HG03521 (cell line): ENCODE results near the gene C2CD5.
"Not testable (repeated sequence)": the region's sequence is repeated elsewhere in the genome, so short reads cannot be mapped to it uniquely, and the experiment has no call there.

Source experiments
- ATAC-seq: cut with Tn5 transposase; IDR thresholded peaks from one replicate; pipeline ENCODE4 v1.9.1; 2021; ENCODE audit warnings: mild to moderate bottlenecking, moderate library complexity; ENCODE audit not compliant: unreplicated experiment

C2CD5 gene

GRCh38 chr12:22544038-22544979, at the start of gene C2CD5:
TSS of gene C2CD5 (minus strand) at chr12:22544542. CDS start at chr12:22544150, 392 bp downstream.
- peak; percentile 80 for ATAC-seq

GRCh38 chr12:22593864-22594263, 49.5 kb upstream of the C2CD5 start:
- no peak for ATAC-seq

GRCh38 chr12:22588817-22589216, 44.5 kb upstream of the C2CD5 start:
- no peak for ATAC-seq

- no peak for ATAC-seq
These were observed 34.0 kb upstream of the C2CD5 start for GRCh38 chr12:22578328-22578727.

GRCh38 chr12:22577667-22578066, 33.3 kb upstream of the C2CD5 start:
- ATAC-seq = no peak

- no peak for ATAC-seq
These were observed 32.1 kb upstream of the C2CD5 start for GRCh38 chr12:22576473-22576872.

- no peak for ATAC-seq
These were observed 31.7 kb upstream of the C2CD5 start for GRCh38 chr12:22576065-22576464.

GRCh38 chr12:22574921-22575320, 30.6 kb upstream of the C2CD5 start:
- no peak for ATAC-seq

GRCh38 chr12:22573181-22573580, 28.8 kb upstream of the C2CD5 start:
- ATAC-seq = no peak

GRCh38 chr12:22569253-22569652, 24.9 kb upstream of the C2CD5 start:
- ATAC-seq = no peak

- ATAC-seq = no peak
These were observed 18.0 kb upstream of the C2CD5 start for GRCh38 chr12:22562036-22563028.

- ATAC-seq = not testable (repeated sequence)
These were observed 10.4 kb upstream of the C2CD5 start for GRCh38 chr12:22554750-22555149.

GRCh38 chr12:22551624-22552023, 7.3 kb upstream of the C2CD5 start:
- no peak for ATAC-seq

- ATAC-seq = no peak
These were observed 913 bp upstream of the C2CD5 start for GRCh38 chr12:22545255-22545654.

GRCh38 chr12:22543246-22544037, 900 bp downstream of the C2CD5 start:
- peak; percentile 38 for ATAC-seq

- no peak for ATAC-seq
These were observed 2.7 kb downstream of the C2CD5 start for GRCh38 chr12:22541496-22542155.

- ATAC-seq = no peak
These were observed 5.3 kb downstream of the C2CD5 start for GRCh38 chr12:22539055-22539454.

- no peak for ATAC-seq
These were observed 6.0 kb downstream of the C2CD5 start for GRCh38 chr12:22538311-22538710.

GRCh38 chr12:22536971-22537544, 7.3 kb downstream of the C2CD5 start:
- ATAC-seq = no peak
